UCSD-AML1 (cell line): Measurements from ENCODE around the gene ZDHHC17.
A peak's percentile ranks its signal among the peaks of the same experiment; 100 is the strongest.
"Not testable (repeated sequence)": the region's sequence is repeated elsewhere in the genome, so short reads cannot be mapped to it uniquely, and the experiment has no call there.

Experiments
- DNase-seq: peaks from one replicate; lab custom pipeline; 2025; ENCODE audit not compliant: unreplicated experiment; lab: John Stamatoyannopoulos, UW

ZDHHC17 gene

GRCh38 chr12:76763746-76764675 is at the start of gene ZDHHC17:
TSS of gene ZDHHC17 (plus strand) at chr12:76764115. CDS start at chr12:76764237, 122 bp downstream.
- DNase-seq = peak; percentile 94

- DNase-seq = no peak
Observed at GRCh38 chr12:76714415-76714814, 49.5 kb upstream of the ZDHHC17 start.

- no peak for DNase-seq
Observed at GRCh38 chr12:76714861-76715260, 49.1 kb upstream of the ZDHHC17 start.

- DNase-seq = no peak
Observed at GRCh38 chr12:76715332-76715731, 48.6 kb upstream of the ZDHHC17 start.

GRCh38 chr12:76717314-76717713 is 46.6 kb upstream of the ZDHHC17 start:
- no peak for DNase-seq

GRCh38 chr12:76719171-76720041 is 44.5 kb upstream of the ZDHHC17 start:
- no peak for DNase-seq

- DNase-seq = no peak
Observed at GRCh38 chr12:76720068-76720467, 43.8 kb upstream of the ZDHHC17 start.

- no peak for DNase-seq
Observed at GRCh38 chr12:76726626-76727025, 37.3 kb upstream of the ZDHHC17 start.

GRCh38 chr12:76732188-76732587 is 31.7 kb upstream of the ZDHHC17 start:
- DNase-seq = not testable (repeated sequence)

GRCh38 chr12:76737689-76738088 is 26.2 kb upstream of the ZDHHC17 start:
- DNase-seq = not testable (repeated sequence)

GRCh38 chr12:76738824-76739579 is 24.9 kb upstream of the ZDHHC17 start:
- DNase-seq = no peak

- DNase-seq = no peak
Observed at GRCh38 chr12:76739896-76740295, 24.0 kb upstream of the ZDHHC17 start.

GRCh38 chr12:76740501-76740900 is 23.4 kb upstream of the ZDHHC17 start:
- no peak for DNase-seq

GRCh38 chr12:76745343-76745742 is 18.6 kb upstream of the ZDHHC17 start:
- DNase-seq = no peak

GRCh38 chr12:76746516-76746915 is 17.4 kb upstream of the ZDHHC17 start:
- no peak for DNase-seq

- no peak for DNase-seq
Observed at GRCh38 chr12:76747245-76747644, 16.7 kb upstream of the ZDHHC17 start.

GRCh38 chr12:76755829-76756379 is 8.0 kb upstream of the ZDHHC17 start:
- no peak for DNase-seq

- DNase-seq = no peak
Observed at GRCh38 chr12:76757694-76758093, 6.2 kb upstream of the ZDHHC17 start.

GRCh38 chr12:76762601-76762980 is 1.3 kb upstream of the ZDHHC17 start:
- no peak for DNase-seq

GRCh38 chr12:76764856-76765255 is 941 bp downstream of the ZDHHC17 start:
- DNase-seq = peak; percentile 23

- DNase-seq = no peak
Observed at GRCh38 chr12:76765598-76765997, 1.7 kb downstream of the ZDHHC17 start.
